ENCODE measurements around the gene COA7. TPM values are rescaled to one million over a fixed set of nuclear protein-coding genes. Genes with fewer than 3 reads are reported as not detected.
A peak's percentile ranks its signal among the peaks of the same experiment; 100 is the strongest.
"Not testable (repeated sequence)": the region's sequence is repeated elsewhere in the genome, so short reads cannot be mapped to it uniquely, and the experiment has no call there.

COA7 gene
- total RNA-seq, 2 donors from 2014 or later, result 13.8 to 20.4 TPM

- DNase-seq (no peak), ATAC-seq (replicated peaks in 1 of 2) (no peak)
- Mint-ChIP-seq H3K9me3 (no peaks in the 10 kb centered on the region), H3K27ac (peak overlapping the region; percentile 58), H3K27me3 (ENCODE audit: low read depth) (no peaks in the 10 kb centered on the region), H3K36me3 (ENCODE audit: insufficient read depth in 2 of 2) (peaks cover 5 to 6% of the 10 kb centered on the region in 2 donors), H3K4me1 (ENCODE audit: low read depth) (peaks cover 43% of the 10 kb centered on the region), H3K4me3 (peak overlapping the region; percentile 79 to 88)
Observed at GRCh38 chr1:52725903-52726264, 27.7 kb upstream of the COA7 start.

DNA sequence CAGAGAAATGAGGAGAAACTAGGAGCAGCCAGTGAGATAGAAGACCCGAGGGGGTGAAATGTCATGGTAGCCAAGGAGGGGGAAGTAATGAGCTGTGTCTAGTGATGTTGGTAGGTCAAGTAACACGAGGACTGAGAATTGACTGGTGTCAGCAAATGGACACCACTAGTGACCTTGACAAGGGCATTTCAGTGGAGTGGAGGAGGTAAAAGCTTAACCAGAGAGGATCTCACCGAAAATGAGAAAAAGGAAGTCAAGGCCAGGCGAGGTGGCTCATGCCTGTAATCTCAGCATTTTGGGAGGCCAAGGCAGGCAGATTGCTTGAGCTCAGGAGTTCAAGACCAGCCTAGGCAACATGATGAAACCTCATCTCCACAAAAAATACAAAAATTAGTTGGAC, 25.1 kb upstream of the COA7 start:
- ATAC-seq (replicated peaks in 1 of 2) (no peak), DNase-seq (no peak)
- no peaks in the 10 kb centered on the region for H3K9me3 Mint-ChIP-seq
- H3K4me3 Mint-ChIP-seq, result no peak overlapping the region
- H3K4me1 Mint-ChIP-seq (ENCODE audit: low read depth), result peaks cover 28% of the 10 kb centered on the region
- H3K27ac Mint-ChIP-seq, result no peak overlapping the region
- peaks cover 5 to 6% of the 10 kb centered on the region in 2 donors for H3K36me3 Mint-ChIP-seq (ENCODE audit: insufficient read depth in 2 of 2)
- H3K27me3 Mint-ChIP-seq (ENCODE audit: low read depth), result no peaks in the 10 kb centered on the region

- H3K9me3 Mint-ChIP-seq; H3K36me3 Mint-ChIP-seq (ENCODE audit: insufficient read depth in 2 of 2); H3K4me3 Mint-ChIP-seq; ATAC-seq (replicated peaks in 1 of 2); H3K27me3 Mint-ChIP-seq (ENCODE audit: low read depth); DNase-seq; H3K27ac Mint-ChIP-seq; H3K4me1 Mint-ChIP-seq (ENCODE audit: low read depth): not testable (repeated sequence)
Observed at GRCh38 chr1:52715296-52715695, 17.1 kb upstream of the COA7 start.

DNA sequence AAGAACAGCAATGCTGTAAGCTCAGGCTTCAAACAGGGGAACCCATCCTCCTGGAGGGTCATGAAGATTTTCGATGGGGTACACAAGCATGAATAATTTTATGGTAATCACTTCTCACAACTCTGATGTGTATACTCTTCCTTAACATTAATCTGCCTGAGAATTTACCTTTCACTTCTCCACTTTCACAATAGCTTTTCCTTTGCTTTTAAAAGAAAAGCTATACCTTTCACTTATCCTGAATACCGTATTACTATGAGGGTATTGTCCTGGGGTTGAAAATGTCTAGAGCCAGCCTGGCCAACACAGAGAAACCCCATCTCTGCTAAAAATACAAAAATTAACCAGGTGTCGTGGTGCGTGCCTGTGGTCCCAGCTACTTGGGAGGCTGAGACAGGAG, 15.4 kb upstream of the COA7 start:
- ATAC-seq (replicated peaks in 1 of 2), result no peak
- Mint-ChIP-seq H3K36me3 (ENCODE audit: insufficient read depth in 2 of 2) (no peaks in the 10 kb centered on the region), H3K27me3 (ENCODE audit: low read depth) (no peaks in the 10 kb centered on the region), H3K4me1 (ENCODE audit: low read depth) (no peaks in the 10 kb centered on the region), H3K9me3 (no peaks in the 10 kb centered on the region), H3K4me3 (no peak overlapping the region), H3K27ac (no peak overlapping the region)
- no peak for DNase-seq

DNA sequence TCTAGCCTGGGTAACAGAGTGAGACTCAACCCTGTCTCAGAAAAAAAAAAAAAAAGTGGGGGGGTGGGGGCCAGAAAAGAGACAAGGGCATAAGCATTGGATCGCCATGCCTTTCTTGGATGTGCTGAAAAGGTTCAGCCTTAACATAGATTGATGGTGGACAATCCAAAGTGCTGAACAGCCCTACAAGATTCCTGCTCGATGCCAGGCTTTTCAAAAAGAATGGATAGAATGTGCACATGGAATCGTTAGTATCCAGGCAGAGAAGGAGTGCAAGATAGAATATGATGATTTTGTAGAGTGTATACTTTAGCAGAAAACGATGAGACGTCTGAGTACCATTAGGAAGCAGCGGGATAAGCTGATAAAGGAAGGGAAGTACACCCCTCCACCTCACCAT, 10.9 kb upstream of the COA7 start:
- Mint-ChIP-seq H3K36me3 (ENCODE audit: insufficient read depth in 2 of 2) (no peaks in the 10 kb centered on the region), H3K9me3 (no peaks in the 10 kb centered on the region), H3K27me3 (ENCODE audit: low read depth) (no peaks in the 10 kb centered on the region), H3K4me1 (ENCODE audit: low read depth) (no peaks in the 10 kb centered on the region), H3K4me3 (no peak overlapping the region), H3K27ac (no peak overlapping the region)
- DNase-seq (no peak), ATAC-seq (replicated peaks in 1 of 2) (no peak)

DNA sequence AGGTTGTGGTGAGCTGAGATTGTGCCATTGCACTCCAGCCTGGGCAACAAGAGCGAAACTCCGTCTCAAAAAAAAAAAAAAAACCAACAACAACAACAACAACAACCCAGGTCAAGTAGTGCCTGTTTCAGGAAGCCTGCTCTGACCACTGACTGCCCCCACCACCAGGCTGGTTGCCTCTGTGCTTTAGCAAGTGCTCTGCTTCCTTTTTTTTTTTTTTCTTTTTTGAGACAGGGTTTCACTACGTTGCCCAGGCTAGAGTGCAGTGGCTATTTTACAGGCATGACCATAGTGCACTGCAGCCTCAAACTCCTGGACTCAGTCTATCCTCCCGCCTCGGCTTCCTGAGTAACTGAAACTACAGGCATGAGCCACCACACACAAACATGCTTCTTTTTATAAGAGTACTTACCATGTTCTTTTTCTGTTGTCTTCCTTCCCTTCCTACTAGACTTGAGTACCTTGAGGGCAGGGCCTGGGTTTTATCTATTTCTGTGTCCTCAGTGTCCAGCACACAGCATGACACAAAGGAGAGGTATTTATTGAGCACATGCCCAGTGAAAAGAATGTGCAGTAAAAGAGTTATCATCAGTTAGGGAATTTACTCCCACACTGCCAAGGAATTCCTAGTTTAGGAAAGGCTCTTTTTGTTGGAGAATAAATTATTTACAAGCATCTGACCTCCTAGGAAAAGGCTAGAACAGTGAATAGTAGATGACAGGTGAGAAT, 9.9 kb upstream of the COA7 start:
- H3K9me3 Mint-ChIP-seq, result no peaks in the 10 kb centered on the region
- no peak overlapping the region for H3K27ac Mint-ChIP-seq
- DNase-seq (no peak), ATAC-seq (replicated peaks in 1 of 2) (no peak)
- H3K27me3 Mint-ChIP-seq (ENCODE audit: low read depth), result no peaks in the 10 kb centered on the region
- no peaks in the 10 kb centered on the region for H3K36me3 Mint-ChIP-seq (ENCODE audit: insufficient read depth in 2 of 2)
- H3K4me1 Mint-ChIP-seq (ENCODE audit: low read depth), result peaks cover 8% of the 10 kb centered on the region
- no peak overlapping the region for H3K4me3 Mint-ChIP-seq

DNA sequence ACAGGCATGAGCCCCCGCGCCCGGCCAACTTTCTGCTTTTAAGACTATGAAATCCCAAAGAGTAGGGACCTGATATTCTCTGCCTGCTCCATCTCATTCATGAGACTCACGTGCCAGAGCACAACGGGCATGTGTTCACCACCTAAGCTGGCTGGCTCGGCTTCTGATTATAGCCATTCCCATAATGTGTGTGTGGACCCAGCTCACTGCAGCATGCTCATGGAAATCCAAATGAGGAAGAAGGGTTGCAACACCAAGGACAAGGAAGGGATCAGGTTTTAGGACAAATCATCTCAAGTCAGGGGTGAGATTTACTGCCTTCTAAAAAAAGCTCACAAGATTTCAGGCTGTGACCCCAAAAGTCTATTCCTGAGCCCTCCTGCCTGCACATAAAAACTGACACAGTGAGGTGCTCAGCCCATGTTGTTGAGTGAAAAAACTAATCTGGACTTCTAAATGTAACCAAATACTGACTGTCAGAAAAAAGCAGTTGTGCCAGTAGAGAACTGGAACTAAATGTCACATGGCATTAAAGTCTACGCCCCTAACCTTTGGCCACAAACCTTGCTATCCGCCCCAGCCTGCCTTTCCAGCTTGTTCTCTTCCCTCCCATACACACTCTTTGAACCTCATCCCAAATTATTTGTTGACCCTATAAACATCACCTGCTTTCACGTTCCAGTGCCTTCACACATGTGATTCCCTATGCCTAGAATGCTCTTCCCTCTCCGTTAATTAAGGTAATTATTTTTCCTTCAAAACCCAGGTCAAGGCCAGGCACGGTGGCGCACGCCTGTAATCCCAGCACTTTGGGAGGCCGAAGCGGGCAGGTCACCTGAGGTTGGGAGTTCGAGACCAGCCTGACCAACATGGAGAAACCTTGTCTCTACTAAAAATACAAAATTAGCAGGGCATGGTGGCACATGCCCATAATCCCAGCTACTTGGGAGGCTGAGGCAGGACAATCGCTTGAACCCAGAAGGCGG, 9.1 kb upstream of the COA7 start:
- no peaks in the 10 kb centered on the region for H3K36me3 Mint-ChIP-seq (ENCODE audit: insufficient read depth in 2 of 2)
- DNase-seq (no peak), ATAC-seq (replicated peaks in 1 of 2) (no peak)
- no peaks in the 10 kb centered on the region for H3K27me3 Mint-ChIP-seq (ENCODE audit: low read depth)
- H3K4me1 Mint-ChIP-seq (ENCODE audit: low read depth), result peaks cover 16% of the 10 kb centered on the region
- H3K4me3 Mint-ChIP-seq, result no peak overlapping the region
- no peak overlapping the region for H3K27ac Mint-ChIP-seq
- no peaks in the 10 kb centered on the region for H3K9me3 Mint-ChIP-seq

DNA sequence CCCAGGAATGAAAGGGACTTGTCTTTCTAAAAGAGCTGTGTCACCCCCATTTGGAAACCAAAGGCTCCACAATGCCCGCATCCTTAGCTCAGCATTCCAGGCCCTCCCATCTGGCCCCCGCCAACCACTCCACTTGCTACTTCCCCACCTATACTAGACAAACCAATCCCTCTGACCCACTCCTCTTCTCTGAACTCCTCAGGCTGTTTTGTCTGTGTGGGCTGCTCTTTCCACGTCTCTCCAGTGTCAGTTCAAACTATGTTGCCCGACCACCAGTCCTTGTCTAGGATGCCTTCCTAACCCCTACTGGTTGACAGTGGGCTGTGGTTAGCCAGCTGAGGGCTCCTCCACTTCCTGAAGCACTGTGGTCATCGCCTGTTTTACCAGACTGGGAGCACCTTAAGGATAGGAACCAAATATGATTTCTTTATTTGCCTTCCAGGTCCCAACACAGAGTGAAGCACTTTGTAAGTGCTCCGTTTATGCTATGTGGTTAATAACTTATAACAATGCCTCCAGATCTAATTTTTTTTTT, 8.1 kb upstream of the COA7 start:
- Mint-ChIP-seq H3K4me1 (ENCODE audit: low read depth) (peaks cover 17% of the 10 kb centered on the region), H3K36me3 (ENCODE audit: insufficient read depth in 2 of 2) (no peaks in the 10 kb centered on the region), H3K27ac (no peak overlapping the region), H3K4me3 (no peak overlapping the region), H3K9me3 (no peaks in the 10 kb centered on the region), H3K27me3 (ENCODE audit: low read depth) (no peaks in the 10 kb centered on the region)
- DNase-seq, result no peak
- ATAC-seq (replicated peaks in 1 of 2), result no peak

GRCh38 chr1:52702886-52703787, 5.0 kb upstream of the COA7 start:
- ATAC-seq (replicated peaks in 1 of 2) (peak; percentile 94 to 95), DNase-seq (peak; percentile 83 to 90)
- no peaks in the 10 kb centered on the region for H3K36me3 Mint-ChIP-seq (ENCODE audit: insufficient read depth in 2 of 2)
- no peaks in the 10 kb centered on the region for H3K27me3 Mint-ChIP-seq (ENCODE audit: low read depth)
- H3K4me1 Mint-ChIP-seq (ENCODE audit: low read depth), result peaks cover 22% of the 10 kb centered on the region
- H3K27ac Mint-ChIP-seq, result peak overlapping the region; percentile 98
- no peaks in the 10 kb centered on the region for H3K9me3 Mint-ChIP-seq
- H3K4me3 Mint-ChIP-seq, result peak overlapping the region; percentile 85 to 95

DNA sequence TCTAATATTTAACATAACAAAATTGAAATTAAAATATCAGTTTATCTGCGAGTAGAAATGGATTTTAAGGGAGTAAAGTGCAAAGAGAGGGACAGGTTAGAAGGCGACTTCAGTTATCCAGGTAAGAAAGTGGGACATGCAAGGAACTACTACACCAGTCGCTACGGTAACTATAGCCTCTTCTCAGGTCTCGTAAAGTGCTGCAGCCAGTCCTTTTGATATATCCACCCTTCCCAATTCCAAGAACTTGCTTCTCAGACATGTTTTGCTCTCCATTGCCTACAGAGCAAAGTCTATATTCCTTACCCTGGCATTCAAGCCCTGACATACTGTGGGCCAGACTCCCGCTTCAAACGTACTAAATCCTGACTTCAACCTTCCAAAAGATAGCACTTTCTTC, 2.5 kb downstream of the COA7 start:
- no peak for ATAC-seq (replicated peaks in 1 of 2)
- no peak overlapping the region for H3K27ac Mint-ChIP-seq

GRCh38 chr1:52693843-52694242, 4.3 kb downstream of the COA7 start:
- H3K4me1 Mint-ChIP-seq (ENCODE audit: low read depth), result peaks cover 40% of the 10 kb centered on the region
- H3K27me3 Mint-ChIP-seq (ENCODE audit: low read depth), result no peaks in the 10 kb centered on the region
- no peaks in the 10 kb centered on the region for H3K9me3 Mint-ChIP-seq
- peaks cover 0 to 18% of the 10 kb centered on the region in 2 donors for H3K36me3 Mint-ChIP-seq (ENCODE audit: insufficient read depth in 2 of 2)
- H3K27ac Mint-ChIP-seq, result no peak overlapping the region
- H3K4me3 Mint-ChIP-seq, result no peak overlapping the region
- DNase-seq (no peak), ATAC-seq (replicated peaks in 1 of 2) (no peak)

More for the DNA sequence above, 2.5 kb downstream of the COA7 start:
- Mint-ChIP-seq H3K27me3 (ENCODE audit: low read depth) (no peaks in the 10 kb centered on the region), H3K4me3 (no peak overlapping the region), H3K4me1 (ENCODE audit: low read depth) (peaks cover 40% of the 10 kb centered on the region), H3K9me3 (no peaks in the 10 kb centered on the region), H3K36me3 (ENCODE audit: insufficient read depth in 2 of 2) (peaks cover 0 to 17% of the 10 kb centered on the region in 2 donors)
- DNase-seq, result no peak

DNA sequence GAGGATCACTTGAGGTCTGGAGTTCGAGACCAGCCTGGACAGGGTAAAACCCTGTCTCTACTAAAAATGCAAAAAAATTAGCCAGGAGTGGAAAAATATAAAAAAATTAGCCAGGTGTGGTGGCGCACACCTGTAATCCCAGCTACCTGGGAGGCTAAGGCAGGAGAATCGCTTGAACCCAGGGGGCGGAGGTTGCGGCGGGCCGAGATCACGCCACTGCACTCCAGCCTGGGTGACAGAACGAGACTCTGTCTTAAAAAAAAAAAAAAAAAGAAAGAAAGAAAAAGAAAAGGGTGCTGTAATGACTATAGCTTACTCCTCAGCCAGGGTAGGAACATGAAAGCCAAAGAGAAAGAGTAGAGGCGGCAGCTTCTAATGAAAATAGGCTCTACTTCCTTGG, 4.8 kb downstream of the COA7 start:
- H3K27me3 Mint-ChIP-seq (ENCODE audit: low read depth); DNase-seq; H3K4me3 Mint-ChIP-seq; ATAC-seq (replicated peaks in 1 of 2); H3K27ac Mint-ChIP-seq; H3K9me3 Mint-ChIP-seq: not testable (repeated sequence)
- peaks cover 0 to 18% of the 10 kb centered on the region in 2 donors for H3K36me3 Mint-ChIP-seq (ENCODE audit: insufficient read depth in 2 of 2)
- H3K4me1 Mint-ChIP-seq (ENCODE audit: low read depth), result peaks cover 35% of the 10 kb centered on the region

Measured in activated T-cell treated with anti-CD3 and anti-CD28 coated beads, Interleukin-2, amount 50 U/mL, for 72 hours (primary cell).